CD4-positive, alpha-beta T cell treated with Interleukin-6 for 4 hours (primary cell): Measurements from ENCODE around the gene OXLD1.

Experiments used
- DNase-seq: peaks from one replicate; pipeline ENCODE4 v3.0.0-alpha.2; 2020; ENCODE audit warnings: mixed read lengths

OXLD1 gene

GRCh38 chr17:81666342-81667191 lies at the start of gene OXLD1, which contains the start of gene CCDC137:
TSS of gene OXLD1 (minus strand) at chr17:81666605. CDS start at chr17:81666577, 28 bp downstream.
TSS of gene CCDC137 (plus strand) at chr17:81666737. CDS start at chr17:81666767, 30 bp downstream.
- DNase-seq = peak; percentile 94

GRCh38 chr17:81715107-81715871 lies 48.9 kb upstream of the OXLD1 start:
- DNase-seq = no peak

- DNase-seq = no peak
Observed at GRCh38 chr17:81714412-81715106, 48.2 kb upstream of the OXLD1 start.

GRCh38 chr17:81713556-81714411 lies 47.4 kb upstream of the OXLD1 start:
- DNase-seq = no peak

GRCh38 chr17:81713004-81713555 lies 46.7 kb upstream of the OXLD1 start:
- no peak for DNase-seq

GRCh38 chr17:81712468-81713003 lies 46.1 kb upstream of the OXLD1 start:
- no peak for DNase-seq

- DNase-seq = peak; percentile 86
Observed at GRCh38 chr17:81711814-81712467, 45.5 kb upstream of the OXLD1 start, which contains the start of gene SLC25A10. TSS of gene SLC25A10 (plus strand) at chr17:81712284. CDS start at chr17:81712427, 143 bp downstream.

- DNase-seq = no peak
Observed at GRCh38 chr17:81710514-81711308, 44.3 kb upstream of the OXLD1 start.

- no peak for DNase-seq
Observed at GRCh38 chr17:81708739-81709185, 42.4 kb upstream of the OXLD1 start.

GRCh38 chr17:81707725-81708646 lies 41.6 kb upstream of the OXLD1 start:
- DNase-seq = no peak

- no peak for DNase-seq
Observed at GRCh38 chr17:81706757-81707624, 40.6 kb upstream of the OXLD1 start.

- DNase-seq = no peak
Observed at GRCh38 chr17:81706232-81706611, 39.8 kb upstream of the OXLD1 start.

GRCh38 chr17:81705518-81706231 lies 39.3 kb upstream of the OXLD1 start:
- DNase-seq = no peak

GRCh38 chr17:81703747-81704654 lies 37.6 kb upstream of the OXLD1 start:
- no peak for DNase-seq

- DNase-seq = peak; percentile 90
Observed at GRCh38 chr17:81702934-81703746, 36.7 kb upstream of the OXLD1 start, which contains the start of gene MRPL12. TSS of gene MRPL12 (plus strand) at chr17:81703367. CDS start at chr17:81703502, 135 bp downstream.
